ENCODE data around the gene PKNOX2.

PKNOX2 gene

DNA sequence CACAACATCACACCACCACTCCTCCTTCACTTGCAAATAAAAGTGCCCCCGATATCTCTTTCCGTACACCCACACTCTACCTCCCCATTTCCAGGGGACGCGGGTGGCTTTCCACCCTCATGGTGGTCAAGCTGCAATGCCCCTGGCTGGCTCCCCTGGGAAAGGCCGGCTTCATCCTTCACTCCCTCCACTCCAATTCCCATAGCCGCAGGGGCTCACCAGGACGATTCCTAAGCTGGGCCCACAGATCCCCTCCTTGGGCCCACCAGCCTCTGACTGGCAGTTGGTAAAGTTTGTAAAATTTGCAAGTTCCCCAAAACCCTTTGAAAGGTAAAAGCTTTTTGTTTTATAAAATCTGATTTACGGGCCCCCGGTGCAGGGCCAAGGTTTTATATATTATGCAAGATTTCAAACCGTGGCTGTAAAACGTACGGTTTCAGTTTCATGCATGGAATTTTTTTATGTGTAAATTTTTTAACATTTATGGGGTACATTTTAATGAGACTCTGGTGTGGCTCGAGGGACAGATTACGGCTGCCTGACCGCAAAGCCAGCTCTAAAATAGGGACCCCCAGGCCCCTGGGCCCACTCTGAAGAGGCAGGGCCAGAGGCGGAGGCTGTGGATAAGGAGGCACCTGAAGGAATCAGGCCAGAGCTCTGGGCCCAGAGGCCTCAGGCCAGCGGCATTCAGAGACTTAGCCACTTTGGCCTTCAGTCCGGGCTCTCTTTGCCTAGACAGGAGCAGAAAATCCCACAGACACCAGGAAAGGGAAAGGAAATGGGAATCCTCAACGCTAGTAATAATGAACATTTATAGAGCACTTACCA, 225.0 kb downstream of the PKNOX2 start:
- no peak for DNase-seq

DNA sequence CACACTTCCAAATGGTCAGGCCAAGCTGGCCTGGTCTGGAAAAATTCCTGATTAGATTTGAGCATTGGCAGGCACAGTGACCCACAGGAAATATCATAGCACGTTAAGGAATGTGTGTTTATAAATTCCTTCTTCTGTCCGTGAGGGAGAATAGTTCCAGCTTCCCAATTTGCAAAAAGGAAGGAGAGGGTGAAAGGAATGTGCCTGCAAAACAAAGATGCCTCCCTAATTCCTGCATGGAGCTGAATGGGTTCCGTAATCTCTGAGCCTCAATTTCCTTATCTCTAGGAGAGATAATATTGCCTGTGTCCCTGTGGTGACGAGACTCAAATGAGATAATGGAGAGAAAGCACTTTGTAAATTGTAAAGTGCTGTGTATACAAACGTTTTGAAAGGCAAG, 226.4 kb downstream of the PKNOX2 start:
- no peak for DNase-seq

DNA sequence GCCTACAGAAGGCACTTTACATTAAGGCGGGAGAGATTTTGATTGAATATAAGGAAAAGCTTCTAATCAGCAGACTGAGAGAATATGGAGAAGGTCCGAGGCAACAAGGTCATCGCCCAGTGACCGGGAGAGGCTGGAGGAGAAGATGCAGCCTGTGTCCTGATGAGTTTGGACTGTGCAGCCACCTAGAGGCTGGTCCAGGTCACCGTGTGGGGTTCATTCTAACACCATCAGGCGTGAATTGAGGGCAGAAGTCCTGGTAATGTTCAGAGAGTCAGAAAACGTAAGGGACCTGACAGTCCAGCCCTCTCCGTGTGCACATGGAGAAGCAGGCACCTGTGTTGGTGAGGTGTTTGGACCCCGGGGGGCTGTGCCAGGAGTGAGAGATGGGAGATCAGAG, 228.8 kb downstream of the PKNOX2 start:
- no peak for DNase-seq

DNA sequence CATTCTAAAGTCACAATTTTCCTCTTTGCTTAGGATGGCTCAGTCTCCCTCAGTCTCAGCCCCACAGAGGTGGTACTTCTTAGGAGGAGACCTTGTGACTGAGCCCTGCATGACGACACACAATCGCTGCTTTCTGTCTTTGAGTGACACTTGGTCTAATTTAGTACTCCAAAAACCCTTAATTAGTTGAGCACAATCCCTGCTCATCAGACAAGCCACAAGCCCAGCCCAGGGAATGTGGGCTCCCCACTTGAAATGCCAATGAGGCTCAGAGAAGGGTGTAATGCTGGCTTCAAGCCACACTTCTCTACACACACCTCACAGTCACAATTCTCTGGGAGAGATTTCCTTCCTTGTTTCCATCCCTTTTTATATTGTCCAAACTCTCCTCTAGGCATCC, 229.7 kb downstream of the PKNOX2 start:
- DNase-seq: peak in 1 of 3 experiments; percentile 53

DNA sequence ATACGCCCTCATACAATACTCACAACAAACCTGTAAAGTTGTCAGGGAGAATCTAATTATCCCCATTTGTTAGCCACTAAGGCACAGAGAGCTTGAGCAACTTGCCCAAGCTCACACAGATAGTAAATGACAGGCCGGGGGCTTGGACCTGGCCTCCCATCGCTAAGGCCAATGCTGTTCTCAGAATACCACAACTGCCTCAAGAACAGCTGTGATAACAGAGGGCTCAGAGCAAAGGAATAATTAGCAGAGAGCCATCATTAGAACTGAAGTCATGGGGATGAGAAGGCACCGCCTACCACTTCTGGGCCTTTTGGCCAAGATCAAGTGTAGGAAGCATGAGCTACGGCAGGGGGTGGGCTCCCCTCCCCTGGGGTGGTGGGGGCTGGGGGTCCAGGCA, 232.9 kb downstream of the PKNOX2 start:
- DNase-seq: peak in 2 of 3 experiments; percentile 15 to 48

DNA sequence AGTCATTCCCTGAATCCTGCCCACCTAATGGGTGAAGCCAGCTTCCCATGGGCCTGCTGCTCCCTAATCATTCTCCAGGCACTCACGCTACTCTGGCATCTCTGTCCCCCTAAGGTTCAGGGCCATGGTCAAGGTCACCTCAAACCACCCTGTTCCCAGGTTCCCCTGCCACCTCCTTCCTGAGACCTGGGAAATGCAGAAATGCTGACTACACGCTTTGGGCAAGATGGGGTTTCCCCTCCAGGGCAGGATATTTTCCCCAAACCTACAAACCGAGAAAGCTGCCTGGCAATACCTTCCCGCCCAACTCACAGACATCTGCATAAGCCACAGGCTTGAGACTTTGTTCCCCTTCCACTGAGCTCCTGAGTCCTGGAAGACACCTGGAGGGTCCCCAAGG, 233.9 kb downstream of the PKNOX2 start:
- no peak for DNase-seq

DNA sequence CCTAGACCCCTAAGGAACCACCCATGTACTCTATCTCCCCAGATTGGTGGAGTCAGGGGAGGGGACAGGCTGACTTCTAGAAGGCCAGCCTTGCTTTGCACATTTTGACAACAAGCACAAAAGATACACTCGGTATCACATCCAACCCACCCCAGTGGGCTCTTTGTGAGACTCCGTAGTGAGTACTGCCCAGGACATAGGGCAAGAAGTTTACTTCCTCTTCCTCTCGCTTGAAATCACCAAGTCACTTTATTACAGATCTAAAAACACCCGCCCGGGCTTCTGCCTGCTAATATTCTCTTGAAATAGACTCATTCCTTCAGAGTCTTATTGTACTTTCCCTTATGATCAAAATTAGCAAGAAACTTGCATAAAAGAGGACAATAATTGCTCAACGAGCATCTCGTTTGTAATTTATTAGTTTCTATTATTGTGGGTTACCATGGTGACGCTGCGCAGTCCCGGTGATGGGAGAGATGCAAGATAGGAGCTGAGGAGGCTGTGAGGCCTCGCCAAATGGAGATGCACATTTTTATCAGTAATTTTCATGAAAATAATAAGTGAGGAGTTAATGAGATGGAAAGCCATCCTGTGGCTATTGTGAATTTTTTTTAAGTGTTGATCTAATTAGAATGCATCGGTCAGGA, 234.6 kb downstream of the PKNOX2 start:
- DNase-seq: peak in 1 of 3 experiments; percentile 36

DNA sequence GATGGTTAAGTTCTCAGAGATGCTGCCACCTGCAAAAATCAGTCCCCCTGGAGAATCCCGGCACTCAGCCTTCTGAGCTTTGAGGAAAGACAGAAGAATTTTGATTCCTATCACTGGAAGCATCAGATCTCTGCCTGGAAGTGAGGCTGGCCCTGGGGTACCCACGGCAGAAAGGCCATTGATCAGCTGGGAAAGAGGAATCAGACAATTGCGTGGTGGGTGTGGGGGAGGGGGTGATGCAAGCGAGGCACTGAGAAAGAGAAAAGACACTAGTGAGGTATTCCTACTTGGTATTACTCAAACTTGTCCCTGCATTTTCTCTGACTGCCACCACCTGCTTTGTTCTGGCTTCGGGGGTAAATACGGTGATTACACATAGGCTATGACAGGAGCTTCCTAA, 235.4 kb downstream of the PKNOX2 start:
- DNase-seq: no peak

DNA sequence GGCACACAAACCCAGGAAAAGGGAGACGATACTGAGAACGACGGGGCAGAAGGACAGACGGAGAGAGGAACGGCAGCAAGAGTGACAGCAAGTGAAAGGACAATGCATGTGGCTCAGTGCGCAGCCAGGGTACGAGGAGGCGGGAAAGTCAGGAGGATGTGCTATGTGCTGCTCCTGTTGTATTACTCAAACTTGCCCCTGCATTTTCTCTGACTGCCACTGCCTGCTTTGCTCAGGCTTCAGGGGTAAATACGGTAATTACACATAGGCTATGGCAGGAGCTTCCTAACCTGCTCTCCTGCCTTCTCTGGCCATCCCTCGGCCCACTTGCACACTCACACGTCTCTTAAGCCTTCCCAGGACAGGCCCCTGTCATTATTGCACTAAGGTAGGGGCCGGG, 236.7 kb downstream of the PKNOX2 start:
- DNase-seq: no peak

DNA sequence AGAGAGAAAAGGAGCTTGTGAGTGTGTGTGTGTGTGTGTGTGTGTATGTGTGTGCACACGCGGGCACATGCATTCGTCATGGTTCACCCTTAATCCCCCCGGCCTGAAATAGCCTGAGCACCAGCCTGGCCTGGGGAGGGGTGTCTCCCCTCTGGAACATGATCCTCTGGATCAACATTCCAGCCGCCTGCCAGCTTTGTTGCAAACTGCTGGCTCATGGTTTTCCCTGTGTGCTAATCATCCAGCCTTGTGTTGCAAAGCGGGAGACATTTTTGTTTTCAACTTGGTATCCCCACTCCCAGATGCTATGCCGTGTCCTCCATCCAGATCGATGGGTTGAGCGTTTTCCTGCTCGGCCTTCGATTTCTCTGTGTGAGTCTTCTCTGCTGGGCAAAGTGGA, 237.2 kb downstream of the PKNOX2 start:
- DNase-seq: no peak

DNA sequence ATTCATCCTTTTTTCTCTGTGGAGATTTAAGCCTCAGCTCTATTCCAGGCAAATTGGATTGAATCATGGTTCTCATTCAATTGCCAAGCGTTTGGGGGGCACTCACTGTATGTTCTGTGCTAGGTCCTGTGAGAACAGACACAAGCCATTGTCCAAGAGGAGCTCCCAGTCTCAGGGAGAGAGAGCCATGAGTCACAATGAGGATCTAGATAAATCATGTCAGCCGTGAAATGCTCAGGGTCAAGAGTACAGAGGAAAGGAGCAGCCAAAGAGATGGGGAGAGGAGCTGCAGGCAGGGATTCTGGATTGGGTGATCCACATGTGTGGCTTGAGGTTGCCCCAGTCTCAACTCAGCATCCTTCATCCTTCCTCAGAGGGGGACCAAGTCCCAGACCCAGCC, 237.9 kb downstream of the PKNOX2 start:
- no peak for DNase-seq

DNA sequence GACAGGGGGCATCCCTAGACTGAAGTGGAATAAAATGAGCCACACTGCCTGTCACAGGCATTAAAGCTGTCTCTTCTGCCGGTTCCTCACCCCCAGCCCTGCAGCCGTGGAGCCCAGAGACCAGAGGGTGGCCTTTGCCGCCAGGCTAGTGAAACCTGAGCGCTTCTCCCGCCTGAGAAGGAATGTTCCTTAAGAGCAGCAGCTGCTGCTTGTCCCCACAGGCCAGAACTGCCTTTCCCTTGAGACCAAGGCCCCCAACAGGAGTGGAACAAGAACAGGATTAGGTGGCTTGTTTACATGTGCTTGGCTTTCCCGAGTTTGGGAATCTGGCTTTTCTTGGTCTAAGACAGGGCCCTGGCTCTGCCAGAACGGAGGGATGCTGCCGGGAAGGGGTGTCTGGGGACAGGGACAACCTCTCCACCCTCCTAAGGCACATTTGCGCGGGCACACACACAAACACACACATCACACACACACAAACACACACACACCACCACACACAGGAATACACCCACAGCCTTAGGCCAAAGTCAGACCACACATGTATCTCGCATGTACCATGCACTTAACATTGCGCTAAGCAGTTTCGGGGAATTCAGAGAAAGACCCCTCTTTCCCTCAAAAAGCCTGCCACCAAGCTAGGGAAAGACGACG, 239.7 kb downstream of the PKNOX2 start:
- DNase-seq: peak in 2 of 3 experiments; percentile 52 to 72

DNA sequence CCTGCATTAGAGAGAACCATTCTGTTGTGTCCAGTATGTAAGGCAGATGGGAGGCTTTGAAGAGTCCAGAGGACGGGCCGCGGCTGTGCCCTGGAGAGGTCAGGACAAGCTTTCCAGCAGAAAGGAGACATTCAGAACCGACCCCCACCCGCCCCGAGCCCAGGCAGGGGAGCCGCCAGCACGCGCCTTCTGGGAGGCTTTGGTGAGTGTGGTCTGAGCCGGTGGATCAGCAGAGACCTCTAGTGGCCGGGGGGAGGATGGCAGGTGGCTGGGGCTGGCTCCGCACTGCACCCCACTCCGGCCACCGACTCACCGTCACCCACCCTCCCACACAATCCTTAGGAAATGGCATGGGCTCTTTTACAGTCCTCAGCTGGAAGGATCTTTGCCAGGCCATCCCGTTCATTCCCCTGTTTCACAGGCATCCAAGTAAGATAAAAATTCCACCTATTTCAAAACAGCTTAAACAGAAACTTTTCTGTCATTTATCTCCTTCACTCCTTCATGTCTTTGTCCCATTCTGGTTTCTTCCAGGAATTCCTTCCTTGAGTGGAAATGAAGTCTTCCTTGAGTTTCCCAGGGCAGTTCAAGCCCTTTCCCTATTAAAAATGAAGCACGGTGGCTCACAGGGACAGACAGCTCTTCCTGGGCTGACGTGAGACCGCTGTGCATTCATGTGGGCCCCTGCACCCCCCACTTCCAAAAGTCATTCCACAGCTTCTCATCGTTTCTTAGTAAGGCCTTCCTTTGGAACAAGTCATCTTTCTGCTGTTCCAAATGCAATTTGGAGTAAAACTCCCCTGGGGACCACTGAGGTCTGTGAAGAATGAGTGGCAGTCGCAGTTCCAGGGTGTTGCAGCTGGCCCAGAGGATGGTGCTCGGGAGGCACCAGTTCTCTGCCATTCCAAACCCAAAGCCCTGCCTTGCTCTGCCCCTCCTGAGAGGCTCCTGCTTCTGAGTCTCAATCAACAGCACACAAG, 240.6 kb downstream of the PKNOX2 start:
- peak in 2 of 3 experiments; percentile 69 to 81 for DNase-seq

DNA sequence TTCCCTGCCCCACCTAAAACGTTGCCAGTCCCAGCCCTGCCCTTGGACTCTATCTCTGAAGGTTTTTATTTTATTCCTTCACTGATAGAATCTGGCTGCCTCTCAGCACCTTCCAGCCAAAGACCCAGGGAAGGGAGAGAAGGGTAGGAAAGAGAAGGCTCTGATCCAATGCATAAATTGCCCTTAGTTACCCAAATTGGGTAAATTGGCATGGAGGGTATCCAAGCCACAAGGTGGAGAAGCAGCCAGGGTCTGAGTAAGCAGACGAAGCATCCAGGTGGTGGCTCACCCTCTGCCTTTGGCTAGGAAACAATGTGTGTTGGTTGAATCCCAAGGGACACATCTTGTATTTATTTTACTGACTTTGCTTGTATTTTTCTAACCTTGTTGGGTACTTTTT, 242.5 kb downstream of the PKNOX2 start:
- no peak for DNase-seq

DNA sequence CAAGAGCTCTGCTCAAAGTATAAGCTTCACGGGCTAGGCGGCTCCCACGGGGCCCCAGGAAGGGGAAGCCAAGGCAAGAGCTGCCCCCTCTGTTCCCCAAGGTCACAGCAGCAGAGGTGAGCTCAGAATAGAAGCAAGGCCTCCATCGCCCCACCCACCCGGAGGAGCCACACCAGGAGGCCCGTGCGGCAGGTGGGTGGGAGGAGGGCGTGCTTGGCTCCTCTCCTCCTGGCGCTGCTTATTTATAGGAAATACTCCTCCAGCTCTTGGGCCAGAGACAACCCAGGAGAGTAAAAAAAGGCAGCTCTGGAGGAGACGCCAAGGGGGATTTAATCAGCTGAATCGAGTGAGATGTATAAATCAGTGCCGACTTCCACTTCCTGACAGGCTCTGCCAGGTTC, 243.8 kb downstream of the PKNOX2 start:
- DNase-seq: peak in 2 of 3 experiments; percentile 53 to 55

DNA sequence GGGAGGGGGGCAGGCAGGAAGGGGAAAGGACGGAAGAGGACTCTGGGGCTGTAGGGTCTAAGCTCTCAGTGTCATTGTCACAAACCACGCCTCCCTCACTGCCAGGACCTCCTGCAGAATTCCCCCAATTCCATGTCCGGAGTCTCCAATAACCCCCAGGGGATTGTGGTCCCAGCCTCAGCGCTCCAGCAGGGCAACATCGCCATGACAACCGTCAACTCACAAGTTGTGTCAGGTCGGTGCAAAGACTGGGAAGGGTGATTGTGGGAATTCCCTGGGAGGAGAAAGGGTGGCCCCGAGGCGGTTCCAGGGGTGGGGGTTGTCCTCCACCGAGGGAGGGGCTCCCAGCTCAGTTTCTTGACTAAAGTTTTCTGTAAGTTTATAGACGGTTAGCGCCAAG, 245.5 kb downstream of the PKNOX2 start:
- peak in 1 of 3 experiments; percentile 15 for DNase-seq

DNA sequence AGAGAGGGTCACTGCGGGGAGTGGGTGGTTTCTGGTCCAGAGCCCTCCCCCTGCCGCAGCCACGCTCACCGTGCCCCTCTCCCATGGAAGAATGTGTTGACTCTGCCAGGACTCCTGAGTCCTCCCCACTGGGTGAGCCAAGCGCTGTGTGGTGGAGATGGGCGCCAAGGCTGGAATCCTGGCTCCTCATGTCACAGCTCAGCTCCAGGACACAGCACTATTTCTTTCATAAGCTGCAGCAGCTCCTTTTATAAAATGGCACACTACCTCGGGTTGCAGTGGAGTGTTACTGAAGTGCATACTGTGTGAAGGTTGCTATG, 247.6 kb downstream of the PKNOX2 start:
- DNase-seq: no peak

DNA sequence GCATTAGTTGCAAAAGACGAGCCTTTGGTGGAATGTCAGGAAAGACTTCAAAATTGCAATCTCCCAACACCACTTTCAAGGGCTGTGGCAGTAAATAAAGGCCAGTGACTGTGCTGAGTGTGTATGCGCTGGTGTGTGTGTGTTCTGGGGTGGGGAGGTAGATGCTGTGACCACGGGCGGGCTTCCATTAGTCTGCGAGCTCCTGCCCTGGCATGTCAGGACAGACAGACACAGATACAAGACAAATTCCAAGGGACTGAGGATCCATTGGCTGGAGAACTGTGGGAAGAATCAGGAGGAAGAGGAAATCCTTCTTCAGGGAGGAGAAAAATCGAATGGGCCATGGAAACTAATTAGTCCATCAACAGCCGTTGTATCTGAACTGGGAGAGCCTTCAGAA, 248.0 kb downstream of the PKNOX2 start:
- no peak for DNase-seq

DNA sequence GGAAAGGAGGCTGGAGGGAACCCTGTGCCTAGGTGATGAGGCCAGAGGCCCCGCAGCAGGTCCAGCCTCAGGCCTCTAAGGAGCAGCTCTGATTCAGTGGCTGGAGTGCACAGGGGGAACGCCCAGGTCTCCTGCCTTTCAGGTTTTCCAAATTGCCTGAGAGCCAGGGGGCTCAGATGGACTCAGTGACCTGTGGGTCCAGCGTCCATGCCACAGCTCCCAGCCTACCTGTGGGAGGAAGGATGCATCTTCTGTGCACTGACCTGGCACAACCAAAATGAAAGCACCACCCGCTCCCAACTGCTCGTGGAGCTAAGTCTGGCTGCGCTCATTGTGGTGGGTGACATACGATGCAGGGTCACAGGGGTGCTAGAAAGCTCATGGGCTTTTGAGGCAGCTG, 248.7 kb downstream of the PKNOX2 start:
- no peak for DNase-seq

DNA sequence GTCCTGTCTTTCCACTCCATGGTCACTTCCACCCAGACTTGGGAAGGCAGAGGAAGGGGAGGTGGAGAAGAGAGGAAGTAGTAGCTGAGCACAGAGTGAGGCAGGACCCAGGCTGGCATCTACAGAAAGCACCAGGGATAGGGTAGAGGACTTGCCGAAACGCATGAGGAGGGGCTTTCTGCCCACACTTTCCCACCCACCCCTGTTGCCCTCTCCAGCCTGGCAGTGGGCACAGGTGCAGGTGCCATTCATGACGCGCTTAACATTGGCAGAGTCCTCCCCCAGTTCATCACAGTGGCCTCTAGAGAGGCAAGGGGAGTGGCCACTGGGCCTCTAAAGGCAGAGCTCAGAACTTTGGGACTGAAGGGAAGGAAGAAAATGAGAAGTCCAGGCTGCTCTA, 249.6 kb downstream of the PKNOX2 start:
- no peak for DNase-seq

DNA sequence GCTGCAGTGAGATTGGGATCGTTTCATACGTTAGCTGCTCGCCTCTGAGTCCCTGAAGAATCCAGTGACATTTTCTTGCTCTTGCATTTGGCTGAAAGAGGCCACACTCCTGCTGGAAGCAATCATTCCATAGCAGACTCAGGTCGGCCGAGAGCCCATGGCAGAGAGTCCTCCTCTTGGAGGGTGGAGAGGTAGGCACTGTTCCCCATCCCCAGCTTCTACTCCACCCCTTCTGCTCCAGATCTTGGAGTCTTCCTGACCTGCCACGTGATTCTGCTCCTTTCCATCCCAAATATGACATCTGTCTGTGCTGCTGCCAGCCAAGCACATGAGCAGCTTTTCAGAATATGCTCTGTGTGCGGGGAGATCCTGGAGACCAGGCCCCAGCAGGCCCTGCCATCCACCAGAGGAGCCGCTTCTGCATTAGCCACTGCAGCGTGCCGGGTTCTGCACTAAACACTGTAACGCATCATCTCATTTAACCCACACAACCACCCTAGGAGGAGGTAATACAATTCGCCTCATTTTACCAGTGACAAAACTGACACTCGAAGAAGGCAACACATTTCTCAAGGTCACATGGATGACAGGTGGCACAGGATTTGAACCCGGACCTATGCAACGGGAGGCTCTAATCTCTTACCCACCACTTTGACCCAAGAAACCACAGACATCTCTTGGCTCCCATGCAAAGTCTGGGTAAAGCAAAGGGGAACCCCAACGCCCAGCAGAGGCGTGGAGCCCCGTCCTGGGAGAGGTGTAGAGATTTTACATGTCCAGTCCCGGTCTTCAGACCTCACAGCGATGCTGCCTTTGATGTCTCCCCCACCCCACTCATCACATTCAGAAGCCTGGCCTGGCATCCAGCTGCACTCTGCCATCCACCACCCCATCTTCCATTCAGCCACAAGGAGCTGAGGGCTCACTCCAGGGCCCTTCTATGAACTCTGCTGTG, 252.7 kb downstream of the PKNOX2 start:
- DNase-seq: no peak

DNA sequence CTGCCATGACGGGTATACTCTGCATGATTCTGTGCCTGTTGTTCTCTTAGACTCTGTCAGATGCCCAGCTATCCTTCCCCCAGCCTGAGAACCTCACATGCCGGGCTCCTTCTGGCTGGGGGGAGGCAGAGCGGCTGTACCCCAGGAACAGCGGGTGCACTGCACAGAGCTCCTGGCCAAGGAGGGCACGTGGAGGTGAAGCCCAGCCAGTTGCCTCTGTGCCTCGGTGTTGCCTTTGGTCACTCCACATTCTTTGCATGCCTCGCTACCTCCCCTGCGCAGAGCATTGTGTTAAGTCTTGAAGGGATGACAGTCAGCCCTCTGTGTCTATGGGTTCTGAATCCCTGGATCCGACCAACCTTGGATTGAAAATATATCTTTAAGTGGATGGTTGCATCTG, 253.8 kb downstream of the PKNOX2 start:
- DNase-seq: no peak
